DMS79 treated with DMSO at 0.1 percent for 48 hours (cell line): ENCODE results near the gene SEMA4D.

Experiments
- DNase-seq: peaks from one replicate; lab custom pipeline; 2025; lab: John Stamatoyannopoulos, UW

Gene SEMA4D

DNA sequence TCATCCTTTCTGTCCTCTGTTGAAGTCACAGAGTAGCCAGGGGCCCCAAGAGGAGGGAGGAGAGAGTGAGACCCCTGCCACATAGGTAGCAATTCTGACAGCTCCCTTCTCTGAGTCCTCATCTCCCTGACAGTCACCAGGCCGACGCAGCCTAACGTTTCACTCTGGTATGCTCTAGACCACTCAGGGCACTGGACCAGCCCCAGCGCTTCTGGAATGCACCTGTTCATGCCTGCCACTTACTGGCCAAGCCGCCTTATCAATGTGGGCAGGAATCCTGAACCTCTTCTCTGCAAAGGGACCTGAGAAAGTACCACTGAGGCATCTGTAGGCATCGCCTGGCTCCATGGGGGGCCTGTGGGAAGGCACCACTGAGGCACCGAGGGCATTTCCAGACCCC, 129.4 kb downstream of the SEMA4D start:
- DNase-seq = no peak

DNA sequence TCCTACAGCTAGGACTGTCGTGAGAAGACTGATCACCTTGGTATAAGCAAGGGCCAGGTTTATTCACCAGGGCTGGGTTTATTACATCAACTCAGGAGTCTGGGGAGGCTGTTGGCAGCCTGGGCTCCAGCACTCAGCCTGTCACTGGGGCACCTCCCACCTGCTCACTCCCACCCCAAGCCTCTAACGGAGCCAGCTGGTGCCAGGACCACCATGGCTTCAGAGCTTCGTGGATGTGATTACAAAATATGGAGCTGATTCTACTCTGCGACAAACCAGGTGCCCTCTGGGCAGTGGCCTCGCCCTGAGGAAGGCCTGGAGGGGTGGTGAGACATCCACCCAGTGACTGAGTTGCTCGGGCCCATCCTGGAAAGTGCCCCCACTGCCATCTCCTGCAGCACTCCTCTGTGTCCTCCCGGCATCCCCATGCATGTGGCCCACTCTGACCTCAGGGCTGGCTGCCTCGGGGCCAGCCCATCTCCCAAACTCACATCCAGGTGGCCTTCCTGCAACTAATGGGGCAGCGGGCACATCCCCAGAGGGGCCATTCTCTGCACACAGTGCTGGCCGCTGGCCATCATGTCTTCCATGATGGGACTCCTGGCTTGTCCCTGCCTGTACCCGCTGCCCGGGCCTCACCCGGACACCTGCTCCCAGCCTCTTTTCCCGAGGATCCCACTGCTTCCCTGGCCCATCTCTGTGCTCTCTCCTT, 130.0 kb downstream of the SEMA4D start:
- DNase-seq = no peak

DNA sequence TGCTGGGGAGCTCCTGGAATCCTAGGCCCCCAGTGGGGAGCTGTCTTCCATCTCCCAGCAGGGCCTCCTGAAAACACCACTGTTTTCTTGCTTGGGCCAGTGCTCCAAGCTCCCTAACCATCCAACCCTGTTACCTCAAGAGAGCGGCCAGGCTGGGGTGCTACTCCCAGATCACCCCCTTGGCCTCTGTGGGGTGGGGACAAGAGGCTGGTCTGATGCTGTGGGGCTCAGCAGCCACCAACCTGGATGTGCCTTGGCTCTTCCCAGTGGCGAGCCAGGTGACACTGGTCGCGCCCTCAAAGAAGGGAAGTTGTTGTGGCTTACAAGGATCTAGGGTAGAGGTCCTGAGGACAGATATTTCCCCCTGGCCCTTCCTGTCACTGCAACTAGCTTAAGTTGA, 130.6 kb downstream of the SEMA4D start:
- DNase-seq = no peak

DNA sequence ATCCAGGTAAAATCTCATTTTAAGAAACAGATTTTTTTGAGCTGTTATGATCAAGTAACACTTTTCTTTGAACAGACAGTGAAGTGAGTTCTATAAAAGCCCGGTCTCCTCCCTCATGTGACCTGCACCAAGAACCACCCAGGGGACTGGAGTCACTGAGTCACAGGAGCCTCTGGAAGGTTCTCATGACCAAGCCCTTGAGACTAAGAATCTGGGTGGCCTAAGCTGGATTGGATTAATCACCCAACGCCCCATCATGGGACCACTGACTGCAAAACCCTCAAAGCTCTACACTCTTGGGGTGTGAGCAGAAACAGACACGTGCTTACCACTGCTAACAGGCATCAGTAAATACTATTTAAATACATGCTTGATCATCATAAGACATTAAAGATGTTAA, 131.2 kb downstream of the SEMA4D start:
- no peak for DNase-seq

DNA sequence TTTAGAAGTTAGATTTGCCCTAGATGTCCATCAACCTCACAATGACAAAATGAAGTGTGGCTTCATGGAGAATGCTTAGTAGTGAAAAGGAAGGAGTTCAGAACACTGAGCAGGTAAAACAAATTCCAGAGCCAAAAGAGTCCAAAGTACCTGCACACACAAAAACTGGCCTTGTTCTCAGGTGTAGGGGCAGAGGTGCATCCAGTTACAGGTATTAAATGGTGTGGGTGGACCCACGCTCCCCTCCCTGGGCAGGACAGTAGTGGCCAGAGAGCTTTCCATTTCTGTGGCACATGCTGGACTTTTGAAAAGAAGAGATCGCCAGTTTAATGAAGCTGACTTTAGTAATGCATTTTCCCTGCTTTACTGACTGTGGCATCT, 132.4 kb downstream of the SEMA4D start:
- no peak for DNase-seq

DNA sequence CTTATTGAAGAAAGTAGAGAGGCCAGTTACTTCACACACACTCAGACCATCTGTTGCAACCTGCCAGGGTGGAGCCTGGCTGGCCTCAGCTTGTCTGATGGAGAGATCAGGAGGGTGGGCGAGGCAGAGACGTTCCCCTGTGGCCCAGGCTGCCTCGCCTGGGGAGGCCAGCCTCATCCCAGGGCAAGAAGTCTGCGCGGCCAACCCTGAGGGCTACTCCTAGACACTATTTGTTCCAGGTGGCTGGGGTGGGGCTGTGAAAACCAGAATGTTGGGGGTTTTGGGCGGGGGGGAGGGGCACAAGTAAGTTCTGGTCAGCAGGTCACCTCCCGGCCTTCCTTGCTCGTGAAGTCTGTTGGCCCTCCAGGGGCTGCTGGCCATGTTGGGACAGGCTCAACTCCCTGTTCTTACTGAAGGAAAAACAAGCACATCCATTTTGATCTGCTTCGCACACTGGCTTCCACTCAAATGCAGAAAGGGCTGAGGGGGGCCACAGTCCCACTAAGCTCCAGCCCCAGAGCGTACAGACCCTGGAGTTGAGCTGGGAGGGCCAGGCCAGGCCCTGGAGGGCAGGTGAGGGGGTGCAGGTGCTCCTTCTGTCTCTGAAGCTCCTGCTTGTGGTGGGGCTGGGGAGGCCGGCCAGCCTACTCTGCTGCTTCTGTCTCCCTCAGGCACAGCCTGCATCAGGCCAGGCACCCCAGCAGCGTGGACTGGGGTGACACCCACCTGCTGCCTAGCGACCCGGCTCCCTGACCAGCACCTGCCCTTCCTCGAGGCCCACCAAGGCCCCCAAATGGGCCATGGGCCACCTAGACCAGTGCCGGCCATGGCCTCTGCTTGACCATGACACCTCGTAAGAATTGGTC, 133.0 kb downstream of the SEMA4D start:
- no peak for DNase-seq

DNA sequence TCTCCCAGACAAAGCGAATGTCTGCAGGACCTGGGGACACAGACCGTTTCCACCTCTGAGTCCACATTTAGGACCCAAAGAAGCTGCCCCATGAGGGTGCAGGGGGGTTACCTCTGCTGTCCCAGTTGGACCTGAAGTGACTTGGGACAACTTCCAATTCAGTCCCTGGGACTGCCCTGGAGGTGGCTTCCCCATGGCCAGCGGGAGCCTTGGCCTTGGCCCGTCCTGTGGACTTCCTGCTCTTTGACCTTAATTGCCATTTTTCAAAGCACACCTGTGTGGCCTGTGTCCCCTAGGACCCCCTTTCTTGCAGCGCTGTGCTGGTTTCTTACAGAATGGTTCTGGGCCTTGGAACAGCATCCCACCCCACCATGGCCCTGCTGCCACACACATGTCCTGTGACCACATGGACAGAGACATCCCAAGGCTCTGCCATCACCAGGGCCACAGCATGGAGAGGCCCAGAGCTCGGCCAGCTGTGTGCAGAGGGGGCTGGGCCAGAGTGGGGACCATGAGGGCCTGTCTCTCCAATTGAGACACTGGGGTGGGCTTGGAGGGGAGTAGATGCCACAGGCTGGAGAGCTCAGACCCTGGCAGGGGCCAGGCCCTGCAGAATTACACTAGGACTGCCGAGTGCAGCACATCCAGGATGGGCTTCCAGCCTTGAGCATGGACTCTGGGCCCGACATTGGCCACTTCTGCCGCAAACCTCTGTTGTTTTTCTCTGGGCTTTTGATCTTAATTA, 133.8 kb downstream of the SEMA4D start:
- no peak for DNase-seq

DNA sequence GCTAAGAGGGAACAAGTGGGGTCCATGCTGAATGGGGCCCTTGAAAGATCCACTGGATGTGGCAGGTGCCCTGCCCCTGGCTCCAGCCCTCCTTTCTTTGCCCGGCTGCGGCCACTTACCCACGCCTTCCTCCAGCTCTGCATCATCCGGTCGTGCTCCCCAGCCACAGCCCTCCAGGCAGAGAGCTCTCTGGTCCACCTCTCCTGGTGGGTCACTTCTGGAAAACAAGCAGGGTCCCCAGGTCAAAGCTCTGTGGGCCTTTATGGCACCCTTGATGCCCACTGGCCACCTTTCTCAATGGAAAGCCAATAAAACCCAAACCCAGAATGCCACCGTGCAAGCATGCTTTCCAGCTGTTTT, 134.6 kb downstream of the SEMA4D start:
- no peak for DNase-seq

DNA sequence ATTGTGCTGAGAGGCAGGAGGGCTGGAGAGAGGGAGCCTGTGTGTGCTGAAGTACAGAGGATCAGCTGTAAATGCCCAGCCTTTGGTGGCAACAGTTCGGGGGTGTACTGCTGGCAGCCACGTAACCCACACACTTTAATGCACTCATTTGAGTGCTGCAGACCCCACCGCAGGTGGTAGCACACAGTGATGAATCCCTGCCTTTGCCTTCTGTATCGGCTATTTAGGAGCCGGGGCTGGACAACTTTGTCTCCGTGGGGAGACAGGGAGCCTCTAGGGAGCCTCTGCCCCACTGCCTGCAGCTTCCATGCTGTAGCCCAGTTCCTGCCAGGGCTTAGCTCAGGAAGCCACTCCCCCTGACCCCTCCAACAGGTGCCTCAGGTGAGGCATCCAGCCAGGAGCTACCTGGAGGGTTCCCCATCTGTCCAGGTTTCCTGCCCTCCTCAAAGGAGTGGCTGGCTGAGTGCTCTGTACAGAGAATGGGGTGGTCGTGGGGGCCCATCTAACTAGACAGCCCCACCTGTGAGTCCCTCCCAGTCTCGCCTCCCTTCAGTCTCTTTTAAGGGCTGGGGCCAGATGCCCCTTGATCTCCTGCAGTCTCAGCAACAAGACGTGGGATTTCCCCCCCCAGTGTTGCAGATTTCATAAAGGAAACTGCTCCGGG, 135.1 kb downstream of the SEMA4D start:
- DNase-seq = no peak

DNA sequence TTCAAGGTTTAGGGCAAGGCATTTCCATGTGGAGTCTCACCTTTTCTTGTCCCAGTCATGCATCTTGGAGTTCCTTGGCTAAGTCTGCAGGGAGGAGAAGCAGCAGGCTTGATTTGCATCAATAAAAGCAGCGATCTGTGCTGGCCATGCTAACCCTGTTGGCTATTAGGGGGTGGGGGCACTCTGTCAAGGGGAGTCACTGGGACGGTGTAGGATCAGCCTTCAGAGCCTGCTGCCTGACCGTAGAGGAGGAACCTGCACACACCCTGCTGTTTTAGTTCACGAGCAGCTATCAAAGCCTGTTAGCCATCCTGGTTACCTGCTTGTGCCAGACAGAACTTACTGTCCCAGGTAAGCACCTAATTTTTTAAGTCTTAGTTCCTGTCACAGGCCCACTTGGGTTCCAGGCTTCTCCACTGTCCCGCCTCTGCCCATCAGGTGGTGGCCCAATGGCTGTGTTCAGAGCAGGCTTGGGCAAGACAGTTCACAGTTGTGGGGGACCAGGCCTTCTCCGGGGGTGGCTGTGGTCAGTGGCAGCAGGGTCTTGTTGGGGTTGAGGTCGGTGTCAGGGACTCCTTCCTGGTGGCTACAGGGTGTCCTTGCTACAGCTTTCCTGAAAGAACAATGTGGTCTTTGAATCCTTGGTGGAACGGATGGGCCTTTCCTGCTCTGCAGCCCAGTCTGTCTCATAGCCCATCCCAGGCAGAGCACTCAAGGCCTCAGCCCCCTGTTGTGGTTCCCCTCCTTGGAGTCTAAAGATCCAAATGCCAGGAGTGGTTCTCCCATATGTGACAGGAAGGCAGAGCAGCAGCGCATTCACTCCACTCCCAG, 135.9 kb downstream of the SEMA4D start:
- DNase-seq = no peak

DNA sequence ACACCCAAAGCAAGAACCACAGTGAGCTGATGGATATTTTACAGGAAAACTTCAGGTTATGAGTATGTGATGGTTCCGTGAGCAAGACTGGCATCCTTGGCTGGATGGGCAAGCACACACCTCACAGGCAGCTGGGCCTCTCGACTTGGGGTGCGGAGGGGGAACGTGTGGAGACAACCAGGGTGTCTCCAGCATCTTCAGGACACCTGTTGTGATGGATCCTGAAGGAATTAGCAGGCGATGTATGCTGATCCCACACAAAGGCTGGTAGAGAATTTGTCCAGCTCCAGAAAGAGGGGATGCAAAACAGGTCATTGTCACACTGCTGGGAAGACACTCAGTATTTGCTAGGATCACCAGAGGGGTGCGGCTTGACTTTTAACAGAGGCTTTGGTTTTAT, 136.9 kb downstream of the SEMA4D start:
- no peak for DNase-seq

DNA sequence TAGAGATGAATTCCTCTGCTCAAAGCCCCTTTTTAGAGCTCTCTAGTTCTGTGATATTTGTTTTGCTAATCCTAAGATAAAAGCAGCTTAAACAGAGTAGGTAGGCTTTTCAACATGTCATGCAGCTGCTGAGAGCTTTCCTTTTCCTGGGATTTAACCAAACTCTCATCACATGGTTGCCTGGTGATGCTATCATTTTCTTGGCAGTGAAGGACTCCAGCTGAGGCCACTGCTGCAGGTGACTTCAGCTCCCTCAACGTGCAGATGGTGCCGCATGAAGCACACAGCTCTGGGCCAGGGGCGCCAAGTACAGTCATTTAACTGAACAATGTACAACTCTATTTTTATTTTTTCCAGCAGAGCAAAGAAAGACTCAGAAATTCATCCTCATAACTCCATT, 137.4 kb downstream of the SEMA4D start:
- DNase-seq = peak; percentile 25

DNA sequence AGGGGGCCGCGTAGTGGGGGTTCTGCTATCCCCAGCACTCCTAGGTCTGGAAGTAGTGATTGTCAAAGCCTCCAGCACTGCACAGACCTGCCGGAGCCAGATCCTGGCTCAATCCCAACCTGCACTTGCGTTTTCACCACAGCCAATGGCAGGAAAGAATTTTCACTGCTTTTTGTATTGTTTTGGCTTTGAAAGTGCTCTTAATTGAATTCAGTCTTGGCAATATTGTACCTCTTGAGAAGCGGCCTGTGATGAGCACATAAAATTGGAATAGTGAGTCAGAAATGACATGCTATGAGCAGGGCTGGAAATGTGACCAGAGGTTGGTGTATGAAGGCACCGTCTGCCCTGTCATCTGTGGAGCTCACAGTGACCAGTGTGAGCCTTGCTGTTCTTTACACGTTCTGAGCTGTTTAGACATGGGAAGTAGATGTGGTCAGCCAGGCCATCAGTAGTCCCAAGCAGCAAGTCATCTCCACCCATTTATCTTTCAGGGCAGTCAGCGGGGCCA, 138.1 kb downstream of the SEMA4D start:
- DNase-seq = peak; percentile 81

DNA sequence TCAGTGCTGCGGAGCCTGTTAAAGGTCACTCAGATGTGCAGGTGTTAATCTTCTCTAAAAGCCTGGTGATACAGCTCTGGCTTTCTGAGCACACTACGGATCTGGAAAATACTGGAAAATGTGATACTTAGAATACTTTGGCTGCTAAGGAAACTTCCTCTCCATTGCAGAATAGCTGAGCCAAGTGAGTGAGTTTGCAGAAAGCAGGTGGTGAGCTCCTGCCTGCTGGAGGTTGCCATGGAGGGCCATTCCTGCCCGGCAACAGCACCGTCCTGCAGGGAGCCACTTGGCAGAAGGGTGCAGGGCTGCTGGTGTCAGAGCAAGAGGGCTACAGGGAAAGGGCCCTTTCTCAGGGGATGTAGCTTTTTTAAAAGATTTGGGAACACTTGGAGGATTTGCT, 138.9 kb downstream of the SEMA4D start:
- peak; percentile 49 for DNase-seq

DNA sequence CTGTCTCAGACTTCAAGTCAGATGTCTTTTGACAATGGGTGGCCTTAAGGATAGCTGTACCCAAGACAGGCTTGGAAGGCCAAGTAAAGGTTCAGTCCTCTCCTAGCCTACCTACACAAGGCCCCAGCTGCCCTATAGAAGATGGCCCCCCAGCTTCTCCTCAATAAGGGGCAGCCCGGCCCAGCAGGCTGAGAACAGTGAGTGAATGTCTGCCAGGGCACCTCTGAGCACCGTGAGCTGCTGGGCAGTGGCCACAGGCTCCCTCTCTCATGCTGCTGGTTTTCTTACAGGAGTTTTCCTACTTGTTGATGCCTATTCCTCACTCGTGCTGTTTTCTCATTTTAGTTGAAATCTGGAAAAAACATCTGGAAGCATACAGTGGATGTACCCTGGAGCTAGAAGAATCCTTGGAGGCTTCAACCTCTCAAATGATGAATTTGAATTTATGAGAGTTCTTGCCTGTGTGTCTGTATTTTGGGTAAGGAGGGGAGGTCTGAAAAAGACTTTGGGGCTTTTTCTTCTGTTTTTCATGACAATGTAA, 139.5 kb downstream of the SEMA4D start:
- no peak for DNase-seq

DNA sequence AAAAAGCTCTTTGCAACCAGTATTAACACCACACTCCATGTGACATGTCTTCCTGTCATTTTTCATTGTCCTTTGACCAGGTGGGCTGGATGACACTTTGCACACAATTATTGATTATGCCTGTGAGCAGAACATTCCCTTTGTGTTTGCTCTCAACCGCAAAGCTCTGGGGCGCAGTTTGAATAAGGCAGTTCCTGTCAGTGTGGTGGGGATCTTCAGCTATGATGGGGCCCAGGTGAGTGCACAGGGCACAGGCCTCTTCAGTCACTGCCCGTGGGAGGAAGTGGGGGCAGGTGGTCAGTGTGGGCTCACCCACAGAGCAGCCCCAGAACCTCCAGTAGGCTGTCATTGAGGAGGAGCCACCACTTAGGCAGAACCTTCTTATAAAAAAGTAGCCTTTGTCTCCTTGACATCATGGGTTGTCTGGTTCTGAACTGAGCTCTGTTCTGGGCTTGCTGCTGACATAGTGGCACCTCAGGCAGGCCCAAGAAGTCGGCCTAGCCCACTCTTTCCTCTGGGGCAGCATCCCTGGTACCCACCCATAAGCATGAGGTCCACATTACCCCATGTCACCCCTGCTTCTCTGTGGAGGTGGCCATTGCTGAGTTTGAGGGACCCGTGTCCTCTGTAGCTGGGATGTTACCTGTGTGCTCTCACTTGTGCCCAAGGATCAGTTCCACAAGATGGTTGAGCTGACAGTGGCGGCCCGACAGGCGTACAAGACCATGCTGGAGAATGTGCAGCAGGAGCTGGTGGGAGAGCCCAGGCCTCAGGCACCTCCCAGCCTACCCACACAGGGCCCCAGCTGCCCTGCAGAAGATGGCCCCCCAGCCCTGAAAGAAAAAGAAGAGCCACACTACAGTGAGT, 140.3 kb downstream of the SEMA4D start:
- no peak for DNase-seq

DNA sequence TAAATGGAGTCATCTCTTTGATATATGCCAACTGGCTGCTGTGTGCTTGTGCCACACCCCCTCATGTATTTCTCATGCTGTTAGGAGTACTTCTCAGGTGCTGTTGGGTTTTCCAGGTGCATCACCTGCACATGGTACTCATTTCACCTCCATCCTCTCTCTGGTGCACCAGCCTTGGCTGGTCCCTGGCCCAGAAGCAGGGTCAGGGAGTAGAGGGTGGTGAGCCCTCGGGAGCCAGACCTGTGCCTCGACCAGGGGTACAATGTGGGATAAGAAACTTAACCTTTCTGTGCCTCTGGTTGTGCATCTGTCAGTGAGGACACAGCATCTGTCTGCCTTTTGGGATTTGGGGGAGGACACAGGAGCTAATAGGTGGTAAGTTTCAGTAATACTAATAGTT, 141.1 kb downstream of the SEMA4D start:
- DNase-seq = no peak

DNA sequence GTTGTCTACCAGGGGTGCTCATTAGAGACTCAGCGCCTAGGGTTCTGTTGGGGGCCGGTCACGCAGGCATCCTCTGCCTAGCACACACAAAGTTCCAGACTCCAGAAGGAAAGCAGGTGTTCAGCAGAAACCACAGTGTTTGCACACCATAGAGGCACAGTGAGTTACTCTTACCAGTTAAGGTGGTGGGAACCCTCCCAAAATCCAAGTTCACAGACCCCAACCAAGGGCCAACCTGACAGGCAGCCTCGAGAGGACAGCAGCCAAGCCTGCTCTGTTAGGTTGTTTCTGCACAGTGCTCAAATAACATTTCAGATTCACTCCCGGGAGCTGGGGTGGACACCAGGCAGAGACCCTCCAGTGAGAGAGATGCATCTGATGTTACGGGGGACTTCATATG, 143.4 kb downstream of the SEMA4D start:
- no peak for DNase-seq

DNA sequence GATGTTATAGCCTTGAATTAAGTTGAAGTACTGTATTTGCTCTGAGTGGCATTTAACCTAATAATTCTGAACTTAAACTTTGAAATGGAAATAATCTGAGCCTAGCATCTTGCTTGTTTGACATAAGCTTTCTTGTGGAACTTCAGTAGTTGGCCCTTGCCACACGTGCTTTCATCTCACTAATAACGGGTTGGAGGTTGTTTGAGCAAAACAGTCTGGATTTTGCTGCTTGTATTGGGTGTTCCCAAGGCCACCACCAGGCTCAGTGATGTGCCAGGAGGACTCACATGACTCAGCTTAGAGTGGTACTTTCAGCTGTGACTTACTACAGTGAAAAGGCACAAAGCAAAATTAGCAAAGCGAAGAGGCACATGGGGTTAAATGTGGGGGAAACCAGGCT, 143.9 kb downstream of the SEMA4D start:
- DNase-seq = no peak
